Measurements from ENCODE around the gene EVPLL. TPM values are rescaled to one million over a fixed set of nuclear protein-coding genes. Genes with fewer than 3 reads are reported as not detected.

The EVPLL gene
- total and polyA plus RNA-seq, 2 donors (not counting 1 experiment from before 2014, with no cell fraction given), result not detected

GRCh38 chr17:18356624-18357023 is 21.0 kb upstream of the EVPLL start:
- H3K4me1 Mint-ChIP-seq, result no peaks in the 10 kb centered on the region

GRCh38 chr17:18360518-18360917 is 17.1 kb upstream of the EVPLL start:
- H3K9me3 Mint-ChIP-seq (ENCODE audit: insufficient read depth), result no peaks in the 10 kb centered on the region
- no peaks in the 10 kb centered on the region for H3K27me3 Mint-ChIP-seq
- peaks cover 5 to 14% of the 10 kb centered on the region in 2 donors for H3K4me1 ChIP-seq (ENCODE audit: control insufficient read depth in 2 of 2, insufficient read depth in 2 of 2, low read length in 2 of 2)
- TF ChIP-seq EZH2 (IDR thresholded peaks at IDR 0.05; ENCODE audit: borderline replicate concordance, insufficient read depth, low read depth, low read length, poor library complexity, severe bottlenecking), result no peak
- TF ChIP-seq CTCF (IDR thresholded peaks at IDR 0.05), result no peak
- H3K79me2 ChIP-seq (ENCODE audit: control insufficient read depth, insufficient read depth, low read length), result peaks cover 5% of the 10 kb centered on the region
- ATAC-seq (ENCODE audit: low read depth) (no peak), DNase-seq (no peak)
- no peak overlapping the region for H3K4me3 Mint-ChIP-seq
- H4K20me1 ChIP-seq (ENCODE audit: control insufficient read depth, insufficient read depth, low read length, poor library complexity, severe bottlenecking), result no peaks in the 10 kb centered on the region
- no peak overlapping the region for H3K27ac ChIP-seq (ENCODE audit: low read length in 2 of 2)
- no peaks in the 10 kb centered on the region for H3K27me3 ChIP-seq (replicated peaks in 1 of 4; ENCODE audit: control extremely low read depth in 1 of 4, control insufficient read depth in 3 of 4, insufficient read depth in 4 of 4, low read length in 3 of 4)
- ChIA-PET POLR2A (interaction anchor here (0.7 kb wide), 1 partner anchor 12 kb away, joined by 4 read pairs; no protein-coding TSS in a partner anchor), CTCF (interaction anchor here (0.7 kb wide), 1 partner anchor 1406 kb away, joined by 4 read pairs; no protein-coding TSS in a partner anchor)
- no peak overlapping the region for H3K9ac ChIP-seq (ENCODE audit: low read length)
- intact Hi-C loops (cut with micrococcal nuclease), result no loop called here
- no peaks in the 10 kb centered on the region for H3K9me3 ChIP-seq (ENCODE audit: control extremely low read depth in 1 of 3, control insufficient read depth in 2 of 3, insufficient read depth in 1 of 3, low read length in 2 of 3)
- H3K4me1 Mint-ChIP-seq, result peaks cover 14% of the 10 kb centered on the region
- H3K36me3 ChIP-seq (replicated peaks in 1 of 2; ENCODE audit: control extremely low read depth in 1 of 2, control insufficient read depth in 1 of 2, extremely low read depth in 1 of 2, insufficient read depth in 2 of 2, low read length in 1 of 2), result no peaks in the 10 kb centered on the region
- no peak overlapping the region for H3K27ac Mint-ChIP-seq
- H2AFZ ChIP-seq (ENCODE audit: insufficient read depth, low read depth, low read length, poor library complexity, severe bottlenecking), result no peak overlapping the region
- no peak overlapping the region for H3K4me2 ChIP-seq (replicated peaks; ENCODE audit: low read depth, low read length, poor library complexity, severe bottlenecking)
- H3K4me3 ChIP-seq (ENCODE audit: control extremely low read depth in 1 of 5, extremely low read depth in 1 of 5, insufficient read depth in 1 of 5, low read depth in 2 of 5, low read length in 4 of 5), result no peak overlapping the region
- 93% methylated on average over 3 of the region's 8 CpGs for WGBS (ENCODE audit: insufficient coverage)

More at GRCh38 chr17:18356624-18357023, 21.0 kb upstream of the EVPLL start:
- Histone ChIP-seq H3K79me2 (ENCODE audit: control insufficient read depth, insufficient read depth, low read length) (no peaks in the 10 kb centered on the region), H3K36me3 (replicated peaks in 1 of 2; ENCODE audit: control extremely low read depth in 1 of 2, control insufficient read depth in 1 of 2, extremely low read depth in 1 of 2, insufficient read depth in 2 of 2, low read length in 1 of 2) (peaks cover 0 to 15% of the 10 kb centered on the region in 2 experiments), H3K27ac (ENCODE audit: low read length in 2 of 2) (no peak overlapping the region), H2AFZ (ENCODE audit: insufficient read depth, low read depth, low read length, poor library complexity, severe bottlenecking) (no peak overlapping the region), H4K20me1 (ENCODE audit: control insufficient read depth, insufficient read depth, low read length, poor library complexity, severe bottlenecking) (no peaks in the 10 kb centered on the region), H3K4me3 (ENCODE audit: control extremely low read depth in 1 of 5, extremely low read depth in 1 of 5, insufficient read depth in 1 of 5, low read depth in 2 of 5, low read length in 4 of 5) (no peak overlapping the region), H3K4me1 (ENCODE audit: control insufficient read depth in 2 of 2, insufficient read depth in 2 of 2, low read length in 2 of 2) (no peaks in the 10 kb centered on the region), H3K9ac (ENCODE audit: low read length) (no peak overlapping the region), H3K4me2 (replicated peaks; ENCODE audit: low read depth, low read length, poor library complexity, severe bottlenecking) (no peak overlapping the region), H3K9me3 (ENCODE audit: control extremely low read depth in 1 of 3, control insufficient read depth in 2 of 3, insufficient read depth in 1 of 3, low read length in 2 of 3) (no peaks in the 10 kb centered on the region), H3K27me3 (replicated peaks in 1 of 4; ENCODE audit: control extremely low read depth in 1 of 4, control insufficient read depth in 3 of 4, insufficient read depth in 4 of 4, low read length in 3 of 4) (no peaks in the 10 kb centered on the region)
- CTCF ChIA-PET, result no interaction called here
- DNase-seq (no peak), ATAC-seq (ENCODE audit: low read depth) (no peak)
- intact Hi-C loops (cut with micrococcal nuclease), result no loop called here
- no peak overlapping the region for H3K27ac Mint-ChIP-seq
- no peaks in the 10 kb centered on the region for H3K27me3 Mint-ChIP-seq
- H3K9me3 Mint-ChIP-seq (ENCODE audit: insufficient read depth), result no peaks in the 10 kb centered on the region
- TF ChIP-seq EZH2 (IDR thresholded peaks at IDR 0.05; ENCODE audit: borderline replicate concordance, insufficient read depth, low read depth, low read length, poor library complexity, severe bottlenecking), result no peak
- no peak for TF ChIP-seq CTCF (IDR thresholded peaks at IDR 0.05)
- POLR2A ChIA-PET, result no interaction called here
- H3K4me3 Mint-ChIP-seq, result no peak overlapping the region
- WGBS (ENCODE audit: insufficient coverage), result 82% methylated on average over 9 of the region's 10 CpGs

All from B cell (primary cell).